Activated gamma-delta T cell treated with Interleukin-2 at 50 U/mL for 16 hours (primary cell): ENCODE measurements around the gene MAP3K4.

Experiments used
- DNase-seq: peaks from one replicate; pipeline ENCODE4 v3.0.0-alpha.2; 2020

MAP3K4 gene

GRCh38 chr6:161151660-161152526 is 160.3 kb downstream of the MAP3K4 start:
- DNase-seq = no peak

- no peak for DNase-seq
Observed at GRCh38 chr6:161152527-161152862, 160.9 kb downstream of the MAP3K4 start.

GRCh38 chr6:161152907-161153662 is 161.5 kb downstream of the MAP3K4 start:
- no peak for DNase-seq

- DNase-seq = no peak
Observed at GRCh38 chr6:161153725-161154124, 162.2 kb downstream of the MAP3K4 start.

- DNase-seq = no peak
Observed at GRCh38 chr6:161154796-161155335, 163.3 kb downstream of the MAP3K4 start.

- DNase-seq = no peak
Observed at GRCh38 chr6:161161121-161161520, 169.6 kb downstream of the MAP3K4 start.

- DNase-seq = no peak
Observed at GRCh38 chr6:161161889-161162624, 170.5 kb downstream of the MAP3K4 start.

- DNase-seq = no peak
Observed at GRCh38 chr6:161162722-161163121, 171.2 kb downstream of the MAP3K4 start.

GRCh38 chr6:161163466-161164181 is 172.1 kb downstream of the MAP3K4 start:
- DNase-seq = no peak

- no peak for DNase-seq
Observed at GRCh38 chr6:161164182-161164625, 172.6 kb downstream of the MAP3K4 start.

- no peak for DNase-seq
Observed at GRCh38 chr6:161166176-161166575, 174.6 kb downstream of the MAP3K4 start.

- DNase-seq = no peak
Observed at GRCh38 chr6:161166677-161167076, 175.1 kb downstream of the MAP3K4 start.
